OCI-LY3 (cell line): ENCODE measurements around the gene BHLHE23.

ENCODE experiments used
- H2AFZ ChIP-seq: fragments of 200-600, 300-600 bp; shearing (Covaris generic); 2 replicates; pipeline ENCODE4 v1.6.0; 2014; ENCODE audit warnings: antibody characterized with exemption, low read depth, low read length
- H3K27ac ChIP-seq: fragments of 200-600, 300-600 bp; sonication (generic); 2 replicates; pipeline ENCODE4 v1.5.1; 2014; ENCODE audit warnings: mild to moderate bottlenecking, low read length, moderate library complexity, mixed read lengths
- H3K27me3 ChIP-seq: fragments of 200-600, 300-600 bp; sonication (generic); 2 replicates; pipeline ENCODE4 v1.6.1; 2014; ENCODE audit warnings: low read depth, low read length, mixed read lengths
- H3K36me3 ChIP-seq: fragments of 200-600, 300-600 bp; sonication (generic); replicated peaks from 2 replicates; pipeline ENCODE3; 2014; ENCODE audit warnings: low read depth, low read length, mixed read lengths
- H3K4me1 ChIP-seq: fragments of 300-600, 200-600 bp; sonication (generic); 2 replicates; pipeline ENCODE4 v1.6.1; 2014; ENCODE audit warnings: low read length, mixed read lengths
- H3K4me2 ChIP-seq: fragments of 200-600, 300-600 bp; sonication (generic); 2 replicates; pipeline ENCODE4 v1.6.1; 2014; ENCODE audit warnings: low read length, mixed read lengths
- H3K4me3 ChIP-seq: fragments of 300-600, 200-600 bp; sonication (generic); 2 replicates; pipeline ENCODE4 v1.5.1; 2014; ENCODE audit warnings: antibody characterized with exemption, mild to moderate bottlenecking, low read length, moderate library complexity
- H3K79me2 ChIP-seq: fragments of 300-600, 200-600 bp; shearing (Covaris generic); 2 replicates; pipeline ENCODE4 v1.6.1; 2014; ENCODE audit warnings: mild to moderate bottlenecking, low read length, mixed read lengths
- H3K9ac ChIP-seq: fragments of 300-600, 200-600 bp; shearing (Covaris generic); 2 replicates; pipeline ENCODE4 v1.6.0; 2014; ENCODE audit warnings: mild to moderate bottlenecking, low read length, moderate library complexity
- H3K9me3 ChIP-seq: fragments of 200-600, 300-600 bp; shearing (Covaris generic); 2 replicates; pipeline ENCODE4 v1.6.1; 2014; ENCODE audit warnings: low read length, mixed read lengths; ENCODE audit not compliant: insufficient read depth
- H4K20me1 ChIP-seq: fragments of 200-600, 300-600 bp; sonication (generic); 2 replicates; pipeline ENCODE4 v1.6.1; 2016; ENCODE audit warnings: low read length, mixed read lengths; ENCODE audit not compliant: insufficient read depth
- CTCF ChIP-seq: fragments of 200-600, 300-600 bp; sonication (generic); IDR thresholded peaks from 2 replicates; pipeline ENCODE4 v1.5.1; 2014; ENCODE audit warnings: antibody characterized with exemption, low read length, low read depth
- EZH2phosphoT487 ChIP-seq: fragments of 200-600 bp; shearing (Covaris generic); IDR thresholded peaks from 2 replicates; pipeline ENCODE4 v1.6.1; 2018; ENCODE audit warnings: antibody characterized with exemption, mixed run types, low read depth

The BHLHE23 gene

DNA sequence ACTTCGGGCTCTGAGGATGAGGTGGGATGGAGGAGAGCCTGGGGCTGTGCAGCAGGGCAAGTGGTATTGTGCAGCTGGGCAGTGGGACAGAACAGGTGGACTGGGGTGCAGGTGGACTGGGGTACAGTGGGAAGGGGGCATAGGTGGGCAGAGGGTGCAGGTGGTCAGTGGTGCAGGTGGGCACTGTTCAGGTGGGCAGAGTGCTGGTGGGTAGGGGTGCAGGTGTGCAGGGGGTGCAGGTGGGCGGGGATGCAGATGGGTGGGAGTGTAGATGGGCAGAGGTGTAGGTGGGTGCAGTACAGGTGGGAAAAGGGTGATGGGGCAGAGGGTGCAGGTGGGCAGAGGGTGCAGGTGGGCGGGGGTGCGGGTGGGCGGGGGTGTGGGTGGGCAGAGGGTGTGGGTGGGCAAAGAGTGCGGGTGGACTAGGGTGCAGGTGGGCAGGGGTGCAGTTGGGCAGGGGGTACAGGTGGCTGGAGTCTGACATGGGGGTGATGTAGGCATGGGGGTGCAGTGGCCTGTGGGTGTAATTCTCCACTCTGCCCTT is 20.4 kb downstream of the BHLHE23 start:
- Histone ChIP-seq H3K27ac (no peak overlapping the region), H2AFZ (no peak overlapping the region), H3K79me2 (no peaks in the 10 kb centered on the region), H3K27me3 (peaks cover 6% of the 10 kb centered on the region; the same call in 1 of the 2 replicates), H4K20me1 (no peaks in the 10 kb centered on the region), H3K9ac (no peak overlapping the region), H3K4me1 (peaks cover 8% of the 10 kb centered on the region), H3K4me2 (no peak overlapping the region), H3K9me3 (no peaks in the 10 kb centered on the region), H3K4me3 (no peak overlapping the region), H3K36me3 (no peaks in the 10 kb centered on the region)
- TF ChIP-seq EZH2phosphoT487: no peak
- TF ChIP-seq CTCF: no peak

DNA sequence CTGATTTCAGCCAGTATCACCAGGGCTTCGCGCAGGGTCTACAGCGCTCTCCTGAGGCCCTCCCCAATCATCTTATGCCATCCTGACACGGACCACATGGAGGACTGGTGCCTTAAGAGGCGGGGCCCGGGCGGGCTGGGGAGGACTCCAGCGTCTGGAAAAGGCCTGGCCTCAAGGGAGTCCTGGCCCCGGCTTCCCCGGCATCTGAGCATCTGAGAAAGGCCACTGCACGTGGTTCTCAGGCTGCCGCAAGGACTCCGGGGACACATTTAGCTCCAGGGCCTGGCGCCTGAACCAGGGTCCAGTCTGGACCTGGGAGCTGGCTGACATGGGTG is 21.4 kb downstream of the BHLHE23 start:
- H3K36me3 ChIP-seq: no peaks in the 10 kb centered on the region
- H3K4me2 ChIP-seq: no peak overlapping the region
- H3K9me3 ChIP-seq: no peaks in the 10 kb centered on the region
- no peaks in the 10 kb centered on the region for H3K79me2 ChIP-seq
- peaks cover 8% of the 10 kb centered on the region for H3K4me1 ChIP-seq
- no peak overlapping the region for H3K27ac ChIP-seq
- 0 out of 2 replicates have a peak, but pooled peaks cover 6% of the 10 kb centered on the region for H3K27me3 ChIP-seq
- no peak overlapping the region for H2AFZ ChIP-seq
- H3K4me3 ChIP-seq: no peak overlapping the region
- TF ChIP-seq CTCF (no peak), EZH2phosphoT487 (no peak)
- H4K20me1 ChIP-seq: no peaks in the 10 kb centered on the region
- H3K9ac ChIP-seq: no peak overlapping the region

DNA sequence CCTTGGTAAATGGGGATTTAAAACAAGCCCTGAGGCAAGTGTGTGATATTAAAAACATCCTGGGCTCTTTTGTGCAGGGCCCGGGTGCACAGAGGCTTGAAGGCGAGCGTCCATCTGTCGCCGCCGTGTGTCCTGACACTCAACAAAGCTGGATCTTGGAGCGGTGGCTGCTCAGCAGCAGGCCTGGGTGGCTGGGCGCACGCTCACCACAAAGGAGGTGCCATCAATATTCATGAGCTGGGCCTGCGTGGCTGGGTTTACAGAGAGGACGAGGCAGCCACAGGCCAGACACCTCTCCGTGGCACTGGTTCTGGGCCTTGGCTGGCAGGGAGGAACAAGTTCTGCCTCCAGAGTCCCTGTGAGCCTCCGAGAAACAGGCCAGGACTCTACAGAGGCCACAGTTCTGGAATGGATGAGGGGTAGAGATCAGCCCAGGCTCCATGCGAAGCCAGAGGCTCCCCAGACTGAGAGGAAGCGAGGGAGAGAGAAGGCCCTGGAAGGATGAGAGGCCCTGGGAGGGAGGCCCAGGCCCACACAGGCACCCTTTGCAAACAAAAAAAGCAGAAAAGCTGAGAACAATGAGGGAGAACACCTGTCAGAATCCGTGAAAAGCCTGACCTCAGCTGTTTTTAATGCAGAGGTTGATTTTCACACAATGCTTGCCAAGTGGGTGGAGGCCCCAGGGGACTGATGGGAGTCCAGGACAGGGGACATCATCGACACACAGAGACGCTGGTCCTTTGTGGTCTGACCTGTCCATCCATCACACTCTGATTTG is 21.9 kb downstream of the BHLHE23 start:
- H3K27ac ChIP-seq: no peak overlapping the region
- peaks cover 8% of the 10 kb centered on the region for H3K4me1 ChIP-seq
- H3K27me3 ChIP-seq: peaks cover 11% of the 10 kb centered on the region; the same call in 1 of the 2 replicates
- TF ChIP-seq EZH2phosphoT487 (no peak), CTCF (no peak)
- H4K20me1 ChIP-seq: no peaks in the 10 kb centered on the region
- H3K9ac ChIP-seq: no peak overlapping the region
- H3K4me2 ChIP-seq: no peak overlapping the region
- H3K4me3 ChIP-seq: no peak overlapping the region
- H3K36me3 ChIP-seq: no peaks in the 10 kb centered on the region
- H3K79me2 ChIP-seq: no peaks in the 10 kb centered on the region
- no peak overlapping the region for H2AFZ ChIP-seq
- H3K9me3 ChIP-seq: no peaks in the 10 kb centered on the region

DNA sequence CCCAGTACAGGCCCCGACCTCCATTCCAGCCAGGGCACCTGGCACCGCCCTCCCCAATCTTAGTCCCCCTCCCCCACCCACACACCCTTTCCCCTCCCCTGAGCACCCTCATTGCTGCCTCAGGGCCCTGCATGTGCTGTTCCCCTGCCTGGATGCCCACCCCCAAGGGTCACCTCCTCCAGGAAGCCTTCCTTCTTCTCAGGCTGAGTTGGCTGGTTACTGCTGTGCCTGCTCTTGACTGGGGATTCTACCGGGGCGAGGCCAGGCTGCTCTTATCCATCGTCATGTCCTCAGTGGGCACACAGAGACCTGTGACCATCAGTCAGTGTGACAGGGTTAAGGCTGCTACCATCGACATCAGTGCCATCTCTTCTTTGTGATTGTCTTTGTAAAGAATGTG is 23.6 kb downstream of the BHLHE23 start:
- Histone ChIP-seq H3K4me2 (no peak overlapping the region), H3K27ac (no peak overlapping the region), H3K4me1 (peaks cover 17% of the 10 kb centered on the region), H3K79me2 (no peaks in the 10 kb centered on the region), H2AFZ (no peak overlapping the region), H3K4me3 (no peak overlapping the region), H3K36me3 (no peaks in the 10 kb centered on the region), H4K20me1 (no peaks in the 10 kb centered on the region), H3K9me3 (no peaks in the 10 kb centered on the region), H3K9ac (no peak overlapping the region), H3K27me3 (peaks cover 28% of the 10 kb centered on the region)
- no peak for TF ChIP-seq CTCF
- TF ChIP-seq EZH2phosphoT487: no peak
